ENCODE data around the gene MAD2L2.

DNA sequence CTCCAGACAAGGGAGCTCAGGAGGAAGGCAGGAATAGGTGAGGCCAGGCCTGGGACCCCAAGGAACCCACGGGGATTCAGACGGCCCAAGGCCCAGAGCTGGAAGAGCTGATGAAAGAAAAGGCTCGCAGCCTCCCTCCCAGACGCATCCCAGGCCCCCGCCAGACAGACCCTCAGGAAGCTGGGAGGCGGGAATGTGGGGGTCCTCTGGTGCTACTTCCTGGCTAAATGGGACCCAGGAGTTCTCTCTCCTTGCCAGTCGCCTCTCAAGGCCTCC lies 27.1 kb downstream of the MAD2L2 start:
- no peak for TF ChIP-seq POLR2A (IDR thresholded peaks at IDR 0.05)
- TF ChIP-seq, protein P1, sequence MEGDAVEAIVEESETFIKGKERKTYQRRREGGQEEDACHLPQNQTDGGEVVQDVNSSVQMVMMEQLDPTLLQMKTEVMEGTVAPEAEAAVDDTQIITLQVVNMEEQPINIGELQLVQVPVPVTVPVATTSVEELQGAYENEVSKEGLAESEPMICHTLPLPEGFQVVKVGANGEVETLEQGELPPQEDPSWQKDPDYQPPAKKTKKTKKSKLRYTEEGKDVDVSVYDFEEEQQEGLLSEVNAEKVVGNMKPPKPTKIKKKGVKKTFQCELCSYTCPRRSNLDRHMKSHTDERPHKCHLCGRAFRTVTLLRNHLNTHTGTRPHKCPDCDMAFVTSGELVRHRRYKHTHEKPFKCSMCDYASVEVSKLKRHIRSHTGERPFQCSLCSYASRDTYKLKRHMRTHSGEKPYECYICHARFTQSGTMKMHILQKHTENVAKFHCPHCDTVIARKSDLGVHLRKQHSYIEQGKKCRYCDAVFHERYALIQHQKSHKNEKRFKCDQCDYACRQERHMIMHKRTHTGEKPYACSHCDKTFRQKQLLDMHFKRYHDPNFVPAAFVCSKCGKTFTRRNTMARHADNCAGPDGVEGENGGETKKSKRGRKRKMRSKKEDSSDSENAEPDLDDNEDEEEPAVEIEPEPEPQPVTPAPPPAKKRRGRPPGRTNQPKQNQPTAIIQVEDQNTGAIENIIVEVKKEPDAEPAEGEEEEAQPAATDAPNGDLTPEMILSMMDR (IDR thresholded peaks at IDR 0.05), result no peak

All from right lobe of liver (tissue), 4 donors.